PC-3 (cell line): ENCODE results near the gene PLCL1. TPM values are rescaled to one million over a fixed set of nuclear protein-coding genes. Genes with fewer than 3 reads are reported as not detected.
"Not testable (repeated sequence)": the region's sequence is repeated elsewhere in the genome, so short reads cannot be mapped to it uniquely, and the experiment has no call there.

ENCODE experiments used
- ATAC-seq: fragments of 200-7000 bp; cut with Tn5 transposase; 2 replicates; pipeline ENCODE4 v1.9.1; 2020; ENCODE audit warnings: mild to moderate bottlenecking, moderate library complexity
- BruUV-seq: library from RNA; stranded (reverse); fragments of 400-500 nt; replicated peaks from 2 replicates; lab custom pipeline; 2021; lab: Mats Ljungman, UMichigan
- CTCF ChIA-PET: fragments of 300-600 bp; sonication (Branson Sonifier 250); formaldehyde crosslinking; loops from one replicate; lab custom pipeline; 2022; ENCODE audit warnings: antibody characterized with exemption; lab: Charles Lee
- POLR2A ChIA-PET: fragments of 300-600 bp; sonication (Branson Sonifier 250); formaldehyde crosslinking; loops from one replicate; lab custom pipeline; 2022; ENCODE audit warnings: antibody characterized with exemption; ENCODE audit not compliant: unreplicated experiment; lab: Charles Lee
- DNase-seq: peaks from one replicate; pipeline ENCODE4 v3.0.0-alpha.2; 2015
- H2AFZ ChIP-seq: fragments of 300-600 bp; sonication (generic); 2 replicates; pipeline ENCODE4 v1.6.0; 2016; ENCODE audit warnings: antibody characterized with exemption, low read length
- H3F3A ChIP-seq: fragments of 300-600 bp; sonication (generic); one replicate; pipeline ENCODE4 v1.6.0; 2017; ENCODE audit warnings: antibody characterized with exemption, low read length, control low read depth, mild to moderate bottlenecking; ENCODE audit not compliant: unreplicated experiment
- H3K27ac ChIP-seq: fragments of 300-600 bp; sonication (generic); 2 replicates; pipeline ENCODE4 v1.5.1; 2016; ENCODE audit warnings: mild to moderate bottlenecking, low read length
- H3K27me3 ChIP-seq: fragments of 300-600 bp; sonication (generic); 2 replicates; pipeline ENCODE4 v1.6.1; 2016; ENCODE audit warnings: low read length, mixed read lengths
- H3K36me3 ChIP-seq: fragments of 300-600 bp; sonication (generic); 2 replicates; pipeline ENCODE4 v1.6.1; 2016; ENCODE audit warnings: low read depth, mixed run types, low read length, mixed read lengths
- H3K4me1 ChIP-seq: fragments of 300-600 bp; sonication (generic); 2 replicates; pipeline ENCODE4 v1.5.1; 2016; ENCODE audit warnings: low read length; ENCODE audit not compliant: insufficient read depth
- H3K4me2 ChIP-seq: fragments of 300-600 bp; sonication (generic); 2 replicates; pipeline ENCODE4 v1.6.0; 2016; ENCODE audit warnings: low read length
- H3K4me3 ChIP-seq: fragments of 300-600 bp; sonication (generic); 2 replicates; pipeline ENCODE4 v1.5.1; 2016; ENCODE audit warnings: mild to moderate bottlenecking, low read length, mixed read lengths
- H3K79me2 ChIP-seq: fragments of 300-600 bp; sonication (generic); 2 replicates; pipeline ENCODE4 v1.6.1; 2017; ENCODE audit warnings: low read length, mixed read lengths
- H3K9ac ChIP-seq: fragments of 300-600 bp; sonication (generic); 2 replicates; pipeline ENCODE4 v1.6.0; 2016; ENCODE audit warnings: mild to moderate bottlenecking, low read length
- H3K9me2 ChIP-seq: fragments of 300-600 bp; sonication (generic); replicated peaks from 2 replicates; pipeline ENCODE4 v1.6.1; 2016; ENCODE audit warnings: mixed run types, low read length, mixed read lengths
- H3K9me3 ChIP-seq: fragments of 300-600 bp; sonication (generic); 2 replicates; pipeline ENCODE4 v1.6.1; 2016; ENCODE audit warnings: low read length, mixed read lengths
- H4K20me1 ChIP-seq: fragments of 300-600 bp; sonication (generic); 2 replicates; pipeline ENCODE4 v1.6.1; 2016; ENCODE audit warnings: low read length, mixed read lengths
- EZH2 ChIP-seq: fragments of 300-600 bp; sonication (generic); IDR thresholded peaks from one replicate; pipeline ENCODE4 v1.6.1; 2017; ENCODE audit warnings: antibody characterized with exemption, mild to moderate bottlenecking, low read length; ENCODE audit not compliant: unreplicated experiment
- EZH2phosphoT487 ChIP-seq: fragments of 300-600 bp; sonication (generic); IDR thresholded peaks from 2 replicates; pipeline ENCODE4 v1.6.1; 2018; ENCODE audit warnings: mild to moderate bottlenecking, antibody characterized with exemption, low read length, borderline replicate concordance
- intact Hi-C: fragments of 100-400 bp; cut with micrococcal nuclease; formaldehyde crosslinking; loops from 2 replicates; pipeline ENCODE4 v1.9.0; 2023
- total RNA-seq: library from RNA; depleted of rRNA; stranded (reverse); fragments of >200 nt; gene quantifications from 2 replicates; pipeline ENCODE4 v1.2.3, GENCODE V29; 2014
- TF ChIP-seq, protein P1 (sequence below): fragments of 300-600 bp; sonication (generic); conservative IDR thresholded peaks from 2 replicates; pipeline ENCODE4 v1.5.1; 2017; ENCODE audit warnings: antibody characterized with exemption, low read depth, mild to moderate bottlenecking, low read length

Gene PLCL1
- total RNA-seq, 1 experiment from 2014 or later, result not detected

DNA sequence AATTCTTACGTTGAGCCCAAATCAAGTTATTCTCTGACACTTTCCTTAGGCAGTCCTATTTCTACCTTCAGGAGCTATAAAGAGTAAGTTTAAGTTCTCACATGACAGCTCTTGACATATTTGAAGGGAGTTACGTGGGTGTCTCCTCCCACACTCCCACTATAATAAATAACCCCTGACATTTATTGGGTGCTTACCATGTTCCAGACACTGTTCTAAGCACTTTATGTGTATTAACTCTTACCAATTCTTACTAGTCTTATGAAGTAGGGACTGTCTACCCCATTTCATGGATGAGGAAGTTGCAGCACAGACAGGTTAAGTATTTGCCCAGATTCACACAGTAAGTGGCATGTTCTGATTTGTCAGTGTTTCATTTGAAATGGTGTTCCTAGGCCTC is 17.9 kb downstream of the PLCL1 start:
- BruUV-seq, result no TSS peak
- peaks cover 28% of the 10 kb centered on the region for H3K27me3 ChIP-seq
- no peaks in the 10 kb centered on the region for H3F3A ChIP-seq
- no peaks in the 10 kb centered on the region for H3K79me2 ChIP-seq
- H3K27ac ChIP-seq, result no peak overlapping the region
- H3K9ac ChIP-seq, result no peak overlapping the region
- TF ChIP-seq, protein P1, sequence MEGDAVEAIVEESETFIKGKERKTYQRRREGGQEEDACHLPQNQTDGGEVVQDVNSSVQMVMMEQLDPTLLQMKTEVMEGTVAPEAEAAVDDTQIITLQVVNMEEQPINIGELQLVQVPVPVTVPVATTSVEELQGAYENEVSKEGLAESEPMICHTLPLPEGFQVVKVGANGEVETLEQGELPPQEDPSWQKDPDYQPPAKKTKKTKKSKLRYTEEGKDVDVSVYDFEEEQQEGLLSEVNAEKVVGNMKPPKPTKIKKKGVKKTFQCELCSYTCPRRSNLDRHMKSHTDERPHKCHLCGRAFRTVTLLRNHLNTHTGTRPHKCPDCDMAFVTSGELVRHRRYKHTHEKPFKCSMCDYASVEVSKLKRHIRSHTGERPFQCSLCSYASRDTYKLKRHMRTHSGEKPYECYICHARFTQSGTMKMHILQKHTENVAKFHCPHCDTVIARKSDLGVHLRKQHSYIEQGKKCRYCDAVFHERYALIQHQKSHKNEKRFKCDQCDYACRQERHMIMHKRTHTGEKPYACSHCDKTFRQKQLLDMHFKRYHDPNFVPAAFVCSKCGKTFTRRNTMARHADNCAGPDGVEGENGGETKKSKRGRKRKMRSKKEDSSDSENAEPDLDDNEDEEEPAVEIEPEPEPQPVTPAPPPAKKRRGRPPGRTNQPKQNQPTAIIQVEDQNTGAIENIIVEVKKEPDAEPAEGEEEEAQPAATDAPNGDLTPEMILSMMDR, result no peak
- TF ChIP-seq EZH2 (no peak), EZH2phosphoT487 (no peak)
- H3K4me2 ChIP-seq, result no peak overlapping the region
- ChIA-PET CTCF (no interaction called here), POLR2A (no interaction called here)
- no peak overlapping the region for H2AFZ ChIP-seq
- H3K36me3 ChIP-seq, result no peaks in the 10 kb centered on the region
- no peaks in the 10 kb centered on the region for H4K20me1 ChIP-seq
- DNase-seq (no peak), ATAC-seq (no peak)
- no peaks in the 10 kb centered on the region for H3K9me3 ChIP-seq
- no peaks in the 10 kb centered on the region for H3K9me2 ChIP-seq
- intact Hi-C loops, result no loop called here
- no peak overlapping the region for H3K4me3 ChIP-seq
- no peaks in the 10 kb centered on the region for H3K4me1 ChIP-seq

GRCh38 chr2:197827618-197828017 is 23.2 kb downstream of the PLCL1 start:
- no peaks in the 10 kb centered on the region for H3K9me3 ChIP-seq
- no peak overlapping the region for H2AFZ ChIP-seq
- H3K9me2 ChIP-seq, result no peaks in the 10 kb centered on the region
- no peak overlapping the region for H3K4me2 ChIP-seq
- no TSS peak for BruUV-seq
- ChIA-PET POLR2A (no interaction called here), CTCF (interaction anchor here (0.6 kb wide), 1 partner anchor 10 kb away, joined by 3 read pairs; no protein-coding TSS in a partner anchor)
- no peak for DNase-seq
- no peak overlapping the region for H3K4me3 ChIP-seq
- ATAC-seq, result no peak
- H3K27ac ChIP-seq, result no peak overlapping the region
- H4K20me1 ChIP-seq, result no peaks in the 10 kb centered on the region
- no peaks in the 10 kb centered on the region for H3K4me1 ChIP-seq
- H3K9ac ChIP-seq, result no peak overlapping the region
- H3F3A ChIP-seq, result no peaks in the 10 kb centered on the region
- H3K36me3 ChIP-seq, result no peaks in the 10 kb centered on the region
- no peaks in the 10 kb centered on the region for H3K79me2 ChIP-seq
- intact Hi-C loops, result no loop called here
- H3K27me3 ChIP-seq, result peaks cover 17% of the 10 kb centered on the region; the same call in 1 of the 2 replicates
- TF ChIP-seq EZH2phosphoT487 (no peak), EZH2 (no peak)
- TF ChIP-seq, protein P1, result no peak

DNA sequence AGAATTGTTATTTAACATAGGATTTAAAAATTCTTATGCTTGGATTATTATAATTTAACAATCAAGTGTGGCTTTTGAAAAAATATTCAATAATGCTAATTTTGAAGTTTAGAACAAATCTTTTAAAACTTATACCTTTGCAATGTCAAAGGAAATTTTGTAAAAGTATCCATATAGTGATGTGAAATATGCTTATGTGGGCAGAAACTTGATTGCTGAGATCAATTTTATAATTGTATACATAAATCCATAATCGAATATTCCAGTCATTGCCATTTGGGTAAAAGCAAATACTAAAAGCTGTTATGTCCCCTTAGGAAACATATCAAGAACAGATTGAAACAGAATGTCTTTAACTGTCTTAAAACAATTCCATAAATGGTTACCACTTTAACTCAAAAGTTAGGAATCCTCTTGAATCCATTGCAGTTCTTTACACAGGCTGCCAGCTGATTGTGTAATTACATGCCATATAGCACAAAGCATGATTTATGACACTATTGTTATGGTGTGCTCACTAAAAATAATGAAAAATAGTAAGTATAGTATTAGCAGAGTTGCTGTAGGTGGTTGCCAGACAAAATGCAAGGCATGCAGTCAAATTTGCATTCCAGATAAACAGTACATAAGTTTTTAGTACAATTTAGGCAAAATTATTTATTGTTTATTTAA is 24.2 kb downstream of the PLCL1 start:
- no peak overlapping the region for H3K9ac ChIP-seq
- no peaks in the 10 kb centered on the region for H4K20me1 ChIP-seq
- H3K79me2 ChIP-seq, result no peaks in the 10 kb centered on the region
- no peak overlapping the region for H2AFZ ChIP-seq
- no peaks in the 10 kb centered on the region for H3K9me2 ChIP-seq
- ATAC-seq, result no peak
- POLR2A ChIA-PET, result no interaction called here
- no peak overlapping the region for H3K4me2 ChIP-seq
- H3K4me1 ChIP-seq, result no peaks in the 10 kb centered on the region
- TF ChIP-seq, protein P1, result no peak
- no peak for TF ChIP-seq EZH2phosphoT487
- H3F3A ChIP-seq, result no peaks in the 10 kb centered on the region
- no peaks in the 10 kb centered on the region for H3K36me3 ChIP-seq
- CTCF ChIA-PET, result no interaction called here
- no TSS peak for BruUV-seq
- DNase-seq, result no peak
- H3K9me3 ChIP-seq, result no peaks in the 10 kb centered on the region
- H3K27ac ChIP-seq, result no peak overlapping the region
- intact Hi-C loops, result no loop called here
- H3K27me3 ChIP-seq, result peaks cover 17% of the 10 kb centered on the region; the same call in 1 of the 2 replicates
- no peak overlapping the region for H3K4me3 ChIP-seq

DNA sequence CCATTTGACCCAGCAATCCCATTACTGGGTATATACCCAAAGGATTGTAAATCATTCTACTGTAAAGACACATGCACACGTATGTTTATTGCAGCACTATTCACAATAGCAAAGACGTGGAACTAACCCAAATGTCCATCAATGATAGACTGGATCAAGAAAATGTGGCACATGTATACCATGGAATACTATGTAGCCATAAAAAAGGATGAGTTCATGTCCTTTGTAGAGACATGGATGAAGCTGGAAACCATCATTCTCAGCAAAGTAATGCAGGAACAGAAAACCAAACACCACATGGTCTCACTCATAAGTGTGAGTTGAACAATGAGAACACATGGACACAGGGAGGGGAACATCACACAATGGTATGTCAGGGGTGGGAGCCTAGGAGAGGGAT is 30.4 kb downstream of the PLCL1 start:
- H3K9ac ChIP-seq, POLR2A ChIA-PET, H2AFZ ChIP-seq, H3K27ac ChIP-seq, H3K4me2 ChIP-seq, H4K20me1 ChIP-seq, intact Hi-C loops, H3K4me3 ChIP-seq, H3K36me3 ChIP-seq, H3K9me2 ChIP-seq, H3K9me3 ChIP-seq, DNase-seq, H3K4me1 ChIP-seq, CTCF ChIA-PET, H3K79me2 ChIP-seq, H3F3A ChIP-seq, BruUV-seq, ATAC-seq: not testable (repeated sequence)
- peaks cover 27% of the 10 kb centered on the region for H3K27me3 ChIP-seq
